GM12878 (cell line): ENCODE data around the gene GRIK2. TPM values are rescaled to one million over a fixed set of nuclear protein-coding genes. Genes with fewer than 3 reads are reported as not detected.

ENCODE experiments used
- ATAC-seq: fragments of 200-7000 bp; cut with Tn5 transposase; 3 replicates; pipeline ENCODE4 v1.9.1; 2020; ENCODE audit warnings: mild to moderate bottlenecking, moderate library complexity
- BruUV-seq: library from RNA; stranded (reverse); fragments of 400-500 nt; replicated peaks from 2 replicates; lab custom pipeline; 2021; lab: Mats Ljungman, UMichigan
- CTCF ChIA-PET: fragments of 300-600 bp; sonication (Branson Sonifier 250); formaldehyde crosslinking; extraction: SDS; loops from one replicate; lab custom pipeline; 2021; ENCODE audit warnings: inconsistent platforms; lab: Yijun Ruan, JAX
- POLR2A ChIA-PET: fragments of 350-600 bp; formaldehyde crosslinking; extraction: SDS; loops from one replicate; lab custom pipeline; 2021; ENCODE audit warnings: inconsistent platforms; lab: Charles Lee
- RAD21 ChIA-PET: fragments of 300-600 bp; sonication (Branson Sonifier 250); formaldehyde crosslinking; loops from one replicate; lab custom pipeline; 2023; ENCODE audit warnings: antibody characterized with exemption; ENCODE audit not compliant: unreplicated experiment; lab: Charles Lee
- SMC1A ChIA-PET: fragments of 300-600 bp; sonication (Branson Sonifier 250); formaldehyde crosslinking; loops from one replicate; lab custom pipeline; 2023; ENCODE audit not compliant: unreplicated experiment, uncharacterized antibody; lab: Charles Lee
- DNase-seq: peaks from one replicate; pipeline ENCODE4 v3.0.0-alpha.2; 2011; ENCODE audit warnings: low read depth, low spot score
- FAIRE-seq: peaks from 3 replicates; lab custom pipeline; 2011; peaks lifted over from hg19 to GRCh38; lab: Jason Lieb, UNC
- H2AFZ ChIP-seq: 2 replicates; pipeline ENCODE4 v1.6.0; 2011; ENCODE audit warnings: low read depth, low read length, control low read depth; ENCODE audit not compliant: control insufficient read depth
- H3K27ac ChIP-seq: 2 replicates; pipeline ENCODE4 v1.5.1; 2011; ENCODE audit warnings: control low read depth; ENCODE audit not compliant: control insufficient read depth, insufficient read depth
- H3K27me3 ChIP-seq, 2 experiments: replicated peaks in 1 of 2; 2 replicates each; pipeline versions ENCODE4 v1.6.0 to v1.6.1; 2011; ENCODE audit warnings: low read length in 1 of 2; ENCODE audit not compliant: control insufficient read depth in 2 of 2, insufficient read depth in 2 of 2
- H3K36me3 ChIP-seq, 2 experiments: 2 replicates each; pipeline ENCODE4 v1.5.1; 2011; ENCODE audit warnings: low read length in 1 of 2; ENCODE audit not compliant: control insufficient read depth in 2 of 2, insufficient read depth in 2 of 2
- H3K4me1 ChIP-seq: 2 replicates; pipeline ENCODE4 v1.6.1; 2011; ENCODE audit warnings: mild to moderate bottlenecking, low read length, moderate library complexity, mixed read lengths; ENCODE audit not compliant: control insufficient read depth, insufficient read depth
- H3K4me2 ChIP-seq: 2 replicates; pipeline ENCODE4 v1.6.0; 2011; ENCODE audit warnings: control low read depth; ENCODE audit not compliant: control insufficient read depth, insufficient read depth
- H3K4me3 ChIP-seq: fragments of 200-600 bp; sonication (generic); 2 replicates; pipeline ENCODE4 v1.5.1; 2016
- H3K79me2 ChIP-seq: 2 replicates; pipeline ENCODE4 v1.6.0; 2011; ENCODE audit warnings: low read length; ENCODE audit not compliant: control insufficient read depth, insufficient read depth
- H3K9ac ChIP-seq: 2 replicates; pipeline ENCODE4 v1.8.0; 2011; ENCODE audit warnings: low read length, control low read depth, mixed read lengths; ENCODE audit not compliant: control insufficient read depth, insufficient read depth
- H3K9me3 ChIP-seq: replicated peaks from 3 replicates; pipeline ENCODE4 v1.5.1; 2011; ENCODE audit warnings: mild to moderate bottlenecking, low read length; ENCODE audit not compliant: control insufficient read depth, insufficient read depth
- H4K20me1 ChIP-seq: 2 replicates; pipeline ENCODE4 v1.6.0; 2011; ENCODE audit not compliant: control insufficient read depth, insufficient read depth
- BCL3 ChIP-seq: IDR thresholded peaks from 2 replicates; pipeline ENCODE4 v1.6.1; 2011; ENCODE audit warnings: borderline replicate concordance, low read depth, mild to moderate bottlenecking, moderate library complexity, low read length; ENCODE audit not compliant: insufficient read depth, poor library complexity, severe bottlenecking
- CBFB ChIP-seq: IDR thresholded peaks from 2 replicates; pipeline ENCODE4 v1.6.1; 2016; ENCODE audit warnings: antibody characterized with exemption, low read depth
- FOXK2 ChIP-seq: fragments of 450-650 bp; IDR thresholded peaks from 2 replicates; pipeline ENCODE4 v1.6.1; 2017; ENCODE audit warnings: mild to moderate bottlenecking, moderate library complexity
- HDGF ChIP-seq: fragments of 450-650 bp; IDR thresholded peaks from 2 replicates; pipeline ENCODE4 v1.6.1; 2016; ENCODE audit warnings: antibody characterized with exemption
- MTA2 ChIP-seq: fragments of 450-650 bp; IDR thresholded peaks from 2 replicates; pipeline ENCODE4 v1.6.1; 2016; ENCODE audit warnings: low read depth, mild to moderate bottlenecking, moderate library complexity
- MYC ChIP-seq: IDR thresholded peaks from 2 replicates; pipeline ENCODE4 v1.6.1; 2011; ENCODE audit warnings: mild to moderate bottlenecking, low read length, moderate library complexity, inconsistent platforms; ENCODE audit not compliant: insufficient read depth, insufficient replicate concordance, insufficient read length, severe bottlenecking
- POLR2AphosphoS5 ChIP-seq: IDR thresholded peaks from 2 replicates; pipeline ENCODE4 v1.6.1; 2011; ENCODE audit warnings: mild to moderate bottlenecking, low read length, inconsistent platforms
- SMARCA5 ChIP-seq: fragments of 450-650 bp; IDR thresholded peaks from 2 replicates; pipeline ENCODE4 v1.6.1; 2017; ENCODE audit warnings: mild to moderate bottlenecking
- STAT3 ChIP-seq: IDR thresholded peaks from 2 replicates; pipeline ENCODE4 v1.6.1; 2011; ENCODE audit warnings: low read depth, low read length, improper control_type of control experiment
- TAF1 ChIP-seq: IDR thresholded peaks from 2 replicates; pipeline ENCODE4 v1.6.1; 2011; ENCODE audit warnings: mild to moderate bottlenecking, low read depth, low read length, borderline replicate concordance
- TARDBP ChIP-seq: IDR thresholded peaks from 2 replicates; pipeline ENCODE4 v1.6.1; 2016; ENCODE audit warnings: borderline replicate concordance
- TCF12 ChIP-seq: IDR thresholded peaks from 2 replicates; pipeline ENCODE4 v1.6.1; 2011; ENCODE audit warnings: low read depth, mild to moderate bottlenecking, low read length
- TCF3 ChIP-seq: IDR thresholded peaks from 2 replicates; pipeline ENCODE4 v1.6.1; 2012; ENCODE audit warnings: low read depth, mild to moderate bottlenecking, low read length, borderline replicate concordance; ENCODE audit not compliant: insufficient read depth
- ZNF384 ChIP-seq: IDR thresholded peaks from 2 replicates; pipeline ENCODE4 v1.6.1; 2012; ENCODE audit warnings: low read depth, mild to moderate bottlenecking, low read length, improper control_type of control experiment, borderline replicate concordance
- in situ Hi-C: fragments of 300-500 bp; cut with MboI; formaldehyde crosslinking; loops from 9 replicates; pipeline ENCODE4 v1.14.3; 2018; ENCODE audit warnings: mixed read lengths
- intact Hi-C: fragments of 100-400 bp; cut with micrococcal nuclease; formaldehyde crosslinking; loops from one replicate; pipeline ENCODE4 v1.14.2; 2022; ENCODE audit not compliant: unreplicated experiment
- polyA plus RNA-seq, 11 experiments: library from polyadenylated mRNA; depleted of rRNA in 4 of 11; unstranded in 6 of 11; stranded (reverse) in 5 of 11; fragments of >200 nt; fragmentation: Nextera tagmentation in 4 of 11; fragmentation: Illumina TruSeq in 1 of 11; extraction: Ambion mirVana in 4 of 11; extraction: Trizol in 1 of 11; gene quantifications; 1 replicate in 1 of 11; 2 replicates in 10 of 11; pipeline versions ENCODE4 v1.2.1 to v1.2.3, GENCODE V29; 2011 to 2016; ENCODE audit warnings: inconsistent platforms in 2 of 11, missing spikeins in 2 of 11, low read depth in 1 of 11
- total RNA-seq, 4 experiments: library from RNA; depleted of rRNA in 3 of 4; stranded (reverse); fragments of >200 nt in 3 of 4; fragmentation: Illumina TruSeq in 1 of 4; extraction: Trizol in 1 of 4; gene quantifications; 2 replicates each; pipeline versions ENCODE4 v1.2.1 to v1.2.3, GENCODE V29; 2013 to 2021
- TF ChIP-seq, protein P1 (sequence below): fragments of 450-650 bp; IDR thresholded peaks from 2 replicates; pipeline ENCODE4 v1.6.1; 2017; ENCODE audit warnings: mild to moderate bottlenecking, moderate library complexity
- TF ChIP-seq, protein P2 (sequence below): fragments of 450-650 bp; IDR thresholded peaks from 2 replicates; pipeline ENCODE4 v1.6.1; 2014; ENCODE audit warnings: mild to moderate bottlenecking

The GRIK2 gene
- total and polyA plus RNA-seq, 10 of the 15 experiments (the other 5 are each of a cell fraction or from before 2014, with no cell fraction given): not detected

DNA sequence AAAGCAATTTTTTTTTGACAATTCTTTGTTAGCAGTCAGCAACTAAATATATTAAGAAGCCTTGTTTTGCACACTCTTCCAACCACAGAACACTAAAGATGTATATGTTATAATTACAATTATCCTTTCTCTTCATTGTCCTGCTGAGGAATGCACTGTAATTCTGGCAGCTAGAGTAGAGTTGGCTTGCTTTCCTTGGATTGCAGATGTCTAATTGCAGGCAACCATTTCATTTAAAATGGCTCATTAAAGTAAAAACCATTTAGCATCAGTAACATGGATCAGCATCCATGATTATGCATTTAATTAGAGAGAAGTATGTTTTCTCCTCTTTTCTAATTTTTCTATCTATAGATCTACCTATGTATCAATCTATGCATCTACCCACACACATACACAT, 335.4 kb downstream of the GRIK2 start:
- DNase-seq (no peak), ATAC-seq (no peak), FAIRE-seq (no peak)
- ChIA-PET SMC1A (no interaction called here), CTCF (no interaction called here), POLR2A (no interaction called here), RAD21 (no interaction called here)
- H3K27ac ChIP-seq: no peak overlapping the region
- TF ChIP-seq BCL3 (no peak), STAT3 (no peak), POLR2AphosphoS5 (no peak), HDGF (no peak), TCF3 (no peak), CBFB (no peak), MTA2 (no peak), TCF12 (no peak), MYC (no peak), FOXK2 (no peak), TARDBP (no peak), ZNF384 (no peak), TAF1 (no peak), SMARCA5 (no peak)
- TF ChIP-seq, protein P1, sequence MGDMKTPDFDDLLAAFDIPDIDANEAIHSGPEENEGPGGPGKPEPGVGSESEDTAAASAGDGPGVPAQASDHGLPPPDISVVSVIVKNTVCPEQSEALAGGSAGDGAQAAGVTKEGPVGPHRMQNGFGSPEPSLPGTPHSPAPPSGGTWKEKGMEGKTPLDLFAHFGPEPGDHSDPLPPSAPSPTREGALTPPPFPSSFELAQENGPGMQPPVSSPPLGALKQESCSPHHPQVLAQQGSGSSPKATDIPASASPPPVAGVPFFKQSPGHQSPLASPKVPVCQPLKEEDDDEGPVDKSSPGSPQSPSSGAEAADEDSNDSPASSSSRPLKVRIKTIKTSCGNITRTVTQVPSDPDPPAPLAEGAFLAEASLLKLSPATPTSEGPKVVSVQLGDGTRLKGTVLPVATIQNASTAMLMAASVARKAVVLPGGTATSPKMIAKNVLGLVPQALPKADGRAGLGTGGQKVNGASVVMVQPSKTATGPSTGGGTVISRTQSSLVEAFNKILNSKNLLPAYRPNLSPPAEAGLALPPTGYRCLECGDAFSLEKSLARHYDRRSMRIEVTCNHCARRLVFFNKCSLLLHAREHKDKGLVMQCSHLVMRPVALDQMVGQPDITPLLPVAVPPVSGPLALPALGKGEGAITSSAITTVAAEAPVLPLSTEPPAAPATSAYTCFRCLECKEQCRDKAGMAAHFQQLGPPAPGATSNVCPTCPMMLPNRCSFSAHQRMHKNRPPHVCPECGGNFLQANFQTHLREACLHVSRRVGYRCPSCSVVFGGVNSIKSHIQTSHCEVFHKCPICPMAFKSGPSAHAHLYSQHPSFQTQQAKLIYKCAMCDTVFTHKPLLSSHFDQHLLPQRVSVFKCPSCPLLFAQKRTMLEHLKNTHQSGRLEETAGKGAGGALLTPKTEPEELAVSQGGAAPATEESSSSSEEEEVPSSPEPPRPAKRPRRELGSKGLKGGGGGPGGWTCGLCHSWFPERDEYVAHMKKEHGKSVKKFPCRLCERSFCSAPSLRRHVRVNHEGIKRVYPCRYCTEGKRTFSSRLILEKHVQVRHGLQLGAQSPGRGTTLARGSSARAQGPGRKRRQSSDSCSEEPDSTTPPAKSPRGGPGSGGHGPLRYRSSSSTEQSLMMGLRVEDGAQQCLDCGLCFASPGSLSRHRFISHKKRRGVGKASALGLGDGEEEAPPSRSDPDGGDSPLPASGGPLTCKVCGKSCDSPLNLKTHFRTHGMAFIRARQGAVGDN: no peak
- TF ChIP-seq, protein P2, sequence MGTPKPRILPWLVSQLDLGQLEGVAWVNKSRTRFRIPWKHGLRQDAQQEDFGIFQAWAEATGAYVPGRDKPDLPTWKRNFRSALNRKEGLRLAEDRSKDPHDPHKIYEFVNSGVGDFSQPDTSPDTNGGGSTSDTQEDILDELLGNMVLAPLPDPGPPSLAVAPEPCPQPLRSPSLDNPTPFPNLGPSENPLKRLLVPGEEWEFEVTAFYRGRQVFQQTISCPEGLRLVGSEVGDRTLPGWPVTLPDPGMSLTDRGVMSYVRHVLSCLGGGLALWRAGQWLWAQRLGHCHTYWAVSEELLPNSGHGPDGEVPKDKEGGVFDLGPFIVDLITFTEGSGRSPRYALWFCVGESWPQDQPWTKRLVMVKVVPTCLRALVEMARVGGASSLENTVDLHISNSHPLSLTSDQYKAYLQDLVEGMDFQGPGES: no peak
- H2AFZ ChIP-seq: no peak overlapping the region
- no peak overlapping the region for H3K9ac ChIP-seq
- no peaks in the 10 kb centered on the region for H3K9me3 ChIP-seq
- H3K36me3 ChIP-seq: no peaks in the 10 kb centered on the region
- no peaks in the 10 kb centered on the region for H3K4me1 ChIP-seq
- no TSS peak for BruUV-seq
- in situ Hi-C loops (no loop called here), intact Hi-C loops (no loop called here)
- no peaks in the 10 kb centered on the region for H3K27me3 ChIP-seq
- H3K4me2 ChIP-seq: no peak overlapping the region
- no peaks in the 10 kb centered on the region for H3K79me2 ChIP-seq
- H3K4me3 ChIP-seq: no peak overlapping the region
- H4K20me1 ChIP-seq: no peaks in the 10 kb centered on the region
